ENCODE data around the gene GNB1L.

The GNB1L gene

GRCh38 chr22:19821523-19822300, 33.0 kb downstream of the GNB1L start:
- no peak for DNase-seq

GRCh38 chr22:19820880-19821522, 33.7 kb downstream of the GNB1L start:
- no peak for DNase-seq

- no peak for DNase-seq
Observed at GRCh38 chr22:19819911-19820879, 34.5 kb downstream of the GNB1L start.

GRCh38 chr22:19819208-19819910, 35.3 kb downstream of the GNB1L start:
- no peak for DNase-seq

GRCh38 chr22:19818324-19819207, 36.1 kb downstream of the GNB1L start:
- no peak for DNase-seq

GRCh38 chr22:19816372-19817119, 38.1 kb downstream of the GNB1L start:
- no peak for DNase-seq

GRCh38 chr22:19815823-19816290, 38.8 kb downstream of the GNB1L start:
- DNase-seq = no peak

GRCh38 chr22:19815093-19815822, 39.4 kb downstream of the GNB1L start:
- DNase-seq = no peak

GRCh38 chr22:19814428-19814827, 40.2 kb downstream of the GNB1L start:
- no peak for DNase-seq

- no peak for DNase-seq
Observed at GRCh38 chr22:19812910-19813309, 41.8 kb downstream of the GNB1L start.

GRCh38 chr22:19811811-19812771, 42.6 kb downstream of the GNB1L start:
- no peak for DNase-seq

GRCh38 chr22:19811211-19811621, 43.5 kb downstream of the GNB1L start:
- no peak for DNase-seq

GRCh38 chr22:19810381-19811201, 44.1 kb downstream of the GNB1L start:
- no peak for DNase-seq

GRCh38 chr22:19809741-19810140, 44.9 kb downstream of the GNB1L start:
- DNase-seq = no peak

- no peak for DNase-seq
Observed at GRCh38 chr22:19808873-19809478, 45.7 kb downstream of the GNB1L start.

- no peak for DNase-seq
Observed at GRCh38 chr22:19807914-19808872, 46.5 kb downstream of the GNB1L start.

Data from GF-D8 (cell line).